H1 (cell line): ENCODE measurements around the gene PRDM1. TPM values are rescaled to one million over a fixed set of nuclear protein-coding genes. Genes with fewer than 3 reads are reported as not detected.

Experiments
- POLR2AphosphoS5 ChIP-seq: IDR thresholded peaks from 2 replicates; pipeline ENCODE4 v1.6.1; 2011; ENCODE audit warnings: low read depth, low read length
- polyA plus RNA-seq, 7 experiments: library from polyadenylated mRNA; depleted of rRNA in 3 of 7; stranded (reverse) in 5 of 7; unstranded in 2 of 7; fragments of >200 nt in 5 of 7; fragments of 200-250 nt in 2 of 7; gene quantifications; 1 replicate in 5 of 7; 2 replicates in 1 of 7; 4 replicates in 1 of 7; pipeline versions ENCODE4 v1.2.1 to v1.2.3, GENCODE V29; 2011 to 2013; ENCODE audit warnings: missing spikeins in 2 of 7, mixed read lengths in 2 of 7
- total RNA-seq: library from RNA; stranded (reverse); fragmentation: NEBNext Ultra II Directional; extraction: Animal tissue kit (Norgen Biotek cat#: 25700); gene quantifications from 2 replicates; pipeline ENCODE4 v1.2.1, GENCODE V29; 2021

Gene PRDM1
- total and polyA plus RNA-seq, 2 of the 8 experiments (the other 6 are each of a cell fraction or from before 2014, with no cell fraction given), result 0.21 to 0.74 TPM

GRCh38 chr6:106064142-106064541, 22.0 kb upstream of the PRDM1 start (continued):
- no peak for TF ChIP-seq POLR2AphosphoS5
